Ovary (tissue), 9 donors: ENCODE measurements around the gene HIPK1. TPM values are rescaled to one million over a fixed set of nuclear protein-coding genes. Genes with fewer than 3 reads are reported as not detected.

Experiments used
- DNase-seq, 5 donors: peaks; one replicate each; pipeline ENCODE4 v3.0.0-alpha.2; 2019 to 2020
- H3K27ac ChIP-seq, 2 donors: fragments of 200-600 bp; one replicate each; pipeline versions ENCODE4 v1.5.1 to v1.8.0; 2019 to 2022
- H3K27me3 ChIP-seq: fragments of 200-600 bp; one replicate; pipeline ENCODE4 v1.8.0; 2022
- H3K36me3 ChIP-seq: fragments of 200-600 bp; sonication (generic); one replicate; pipeline ENCODE4 v1.5.1; 2019
- H3K4me1 ChIP-seq: one replicate; pipeline ENCODE4 v1.8.1; 2013; ENCODE audit warnings: mild to moderate bottlenecking, moderate library complexity; ENCODE audit not compliant: insufficient read depth
- H3K4me3 ChIP-seq: fragments of 200-600 bp; sonication (generic); one replicate; pipeline ENCODE4 v1.5.1; 2017
- H3K9me3 ChIP-seq, 2 donors: fragments of 200-600 bp in 1 of 2; sonication (generic) in 1 of 2; one replicate each; pipeline versions ENCODE4 v1.5.1 to v1.8.1; 2013 to 2019; ENCODE audit warnings: mild to moderate bottlenecking in 1 of 2, moderate library complexity in 1 of 2
- CTCF ChIP-seq, 3 donors: fragments of 450-650 bp in 2 of 3; fragments of 200-600 bp in 1 of 3; IDR thresholded peaks; one replicate each; pipeline versions ENCODE4 v1.5.1 to v1.8.0; 2016 to 2022; ENCODE audit warnings: antibody characterized with exemption in 3 of 3, mild to moderate bottlenecking in 1 of 3
- EP300 ChIP-seq: sonication (generic); formaldehyde crosslinking; IDR thresholded peaks from one replicate; pipeline ENCODE4 v1.6.1; 2017; ENCODE audit warnings: antibody characterized with exemption
- POLR2A ChIP-seq: fragments of 450-650 bp; IDR thresholded peaks from one replicate; pipeline ENCODE4 v1.6.1; 2017; ENCODE audit warnings: antibody characterized with exemption, mild to moderate bottlenecking, moderate library complexity
- WGBS, 3 donors: extraction: QIAGEN DNeasy Blood & Tissue Kit in 1 of 3; methylation state at CpG; one replicate each; pipeline versions ENCODE4 v1.1.5 to v1.1.7; 2013 to 2017; 5-methylcytosine and 5-hydroxymethylcytosine counted together
- intact Hi-C, 4 donors: fragments of 100-400 bp; cut with DNase I; formaldehyde crosslinking; loops; one replicate each; pipeline versions ENCODE4 v1.11.0 to v1.15.1; 2022 to 2023
- polyA plus RNA-seq, 2 donors: library from polyadenylated mRNA; stranded (reverse); fragments of 200-250 nt in 1 of 2; fragments of 350-450 nt in 1 of 2; fragmentation: Illumina TruSeq in 1 of 2; extraction: RNeasy Lipid Tissue Mini Kit (QIAGEN cat#74804) in 1 of 2; gene quantifications; one replicate each; pipeline ENCODE4 v1.2.3, GENCODE V29; 2013 to 2014
- total RNA-seq, 7 donors: library from RNA; depleted of rRNA in 2 of 7; stranded (reverse); fragments of >200 nt in 2 of 7; fragmentation: NEBNext Ultra II Directional in 3 of 7; extraction: Animal tissue kit (Norgen Biotek cat#: 25700) in 3 of 7; gene quantifications; one replicate each; pipeline versions ENCODE4 v1.1.0 to v1.2.4, GENCODE V29; 2016 to 2023
- donor health status: DM: no; HTN: no; CAD: no; lungs with moderate emphysema.
- donor health status: DM: no; HTN: no; CAD: no.
- donor health status: Bipolar disorder and iron deficiency.
- donor health status: DM: yes; HTN: yes; CAD: no.
- donor health status: DM: no; HTN: no; CAD: no.
- donor health status: DM: yes; HTN: yes; CAD: no.

HIPK1 gene
- total and polyA plus RNA-seq, 9 donors, result 17.5 to 77.0 (median 61.7) TPM

GRCh38 chr1:113951719-113952118, 22.6 kb downstream of the HIPK1 start:
- 98% methylated on average over 2 of the region's 2 CpGs for WGBS, 3 donors

GRCh38 chr1:113957984-113958383, 28.9 kb downstream of the HIPK1 start:
- intact Hi-C loops, result no loop called here
- 91 to 92% (median 92%) methylated on average over 1 of the region's 1 CpG for WGBS, 3 donors
- H3K27me3 ChIP-seq, result no peaks in the 10 kb centered on the region
- H3K36me3 ChIP-seq, result no peaks in the 10 kb centered on the region
- no peak overlapping the region for H3K27ac ChIP-seq
- no peaks in the 10 kb centered on the region for H3K4me1 ChIP-seq
- H3K4me3 ChIP-seq, result no peak overlapping the region
- TF ChIP-seq CTCF (IDR thresholded peaks at IDR 0.05), result no peak
- TF ChIP-seq POLR2A, result no peak
- no peak for TF ChIP-seq EP300
- H3K9me3 ChIP-seq, result no peaks in the 10 kb centered on the region
- DNase-seq, result no peak

More at GRCh38 chr1:113951719-113952118, 22.6 kb downstream of the HIPK1 start:
- intact Hi-C loops, result no loop called here
- Histone ChIP-seq H3K27me3 (no peaks in the 10 kb centered on the region), H3K27ac (no peak overlapping the region), H3K4me1 (peaks cover 9% of the 10 kb centered on the region), H3K4me3 (no peak overlapping the region), H3K36me3 (no peaks in the 10 kb centered on the region), H3K9me3 (no peaks in the 10 kb centered on the region)
- no peak for DNase-seq
- TF ChIP-seq POLR2A, result no peak
- no peak for TF ChIP-seq EP300
- TF ChIP-seq CTCF (IDR thresholded peaks at IDR 0.05), result no peak

GRCh38 chr1:113958691-113959090, 29.6 kb downstream of the HIPK1 start:
- TF ChIP-seq CTCF (IDR thresholded peaks at IDR 0.05) (no peak), POLR2A (no peak), EP300 (no peak)
- no peaks in the 10 kb centered on the region for H3K9me3 ChIP-seq
- 93 to 97% (median 94%) methylated on average over 1 of the region's 1 CpG for WGBS, 3 donors
- no peak for DNase-seq
- no peaks in the 10 kb centered on the region for H3K36me3 ChIP-seq
- intact Hi-C loops, result no loop called here
- H3K4me1 ChIP-seq, result peaks cover 2% of the 10 kb centered on the region
- no peak overlapping the region for H3K4me3 ChIP-seq
- no peaks in the 10 kb centered on the region for H3K27me3 ChIP-seq
- no peak overlapping the region for H3K27ac ChIP-seq

- no peak for DNase-seq
- Histone ChIP-seq H3K4me3 (no peak overlapping the region), H3K36me3 (no peaks in the 10 kb centered on the region), H3K4me1 (peaks cover 3% of the 10 kb centered on the region), H3K9me3 (no peaks in the 10 kb centered on the region), H3K27ac (no peak overlapping the region), H3K27me3 (no peaks in the 10 kb centered on the region)
- 83 to 89% (median 84%) methylated on average over 12 of the region's 12 CpGs for WGBS, 3 donors
- no peak for TF ChIP-seq POLR2A
- no peak for TF ChIP-seq EP300
- no peak for TF ChIP-seq CTCF (IDR thresholded peaks at IDR 0.05)
- intact Hi-C loops, result no loop called here
Observed at GRCh38 chr1:113963281-113963906, 34.3 kb downstream of the HIPK1 start.
